Stomach (tissue), 9 donors: ENCODE results near the gene ANKRD12. TPM values are rescaled to one million over a fixed set of nuclear protein-coding genes. Genes with fewer than 3 reads are reported as not detected.

ENCODE experiments used
- DNase-seq, 2 donors: peaks; one replicate each; pipeline versions ENCODE4 v3.0.0 to v3.0.0-alpha.2; 2013 to 2019
- H3K27ac ChIP-seq, 5 donors: fragments of 200-600 bp in 4 of 5; sonication (generic) in 4 of 5; one replicate each; pipeline ENCODE4 v1.5.1; 2013 to 2019; ENCODE audit warnings: mild to moderate bottlenecking in 1 of 5, moderate library complexity in 1 of 5
- H3K27me3 ChIP-seq, 3 donors: fragments of 200-600 bp; sonication (generic); one replicate each; pipeline ENCODE4 v1.5.1; 2017 to 2019; ENCODE audit warnings: mixed run types in 1 of 3
- H3K36me3 ChIP-seq, 4 donors: fragments of 200-600 bp; sonication (generic); 1 replicate in 3 of 4; 2 replicates in 1 of 4; pipeline ENCODE4 v1.5.1; 2016 to 2019
- H3K4me1 ChIP-seq, 4 donors: fragments of 200-600 bp; sonication (generic); one replicate each; pipeline ENCODE4 v1.5.1; 2016 to 2019
- H3K4me3 ChIP-seq, 4 donors: fragments of 200-600 bp; sonication (generic) in 3 of 4; one replicate each; pipeline ENCODE4 v1.5.1; 2016 to 2019; ENCODE audit warnings: mild to moderate bottlenecking in 1 of 4
- H3K9me3 ChIP-seq, 4 donors: fragments of 200-600 bp; sonication (generic); one replicate each; pipeline ENCODE4 v1.5.1; 2016 to 2019
- EP300 ChIP-seq: sonication (generic); formaldehyde crosslinking; IDR thresholded peaks from one replicate; pipeline ENCODE4 v1.6.1; 2017; ENCODE audit warnings: antibody characterized with exemption
- POLR2A ChIP-seq, 4 donors: fragments of 450-650 bp; IDR thresholded peaks; one replicate each; pipeline ENCODE4 v1.6.1; 2016; ENCODE audit warnings: antibody characterized with exemption in 4 of 4, control low read depth in 2 of 4, mild to moderate bottlenecking in 1 of 4, moderate library complexity in 1 of 4
- POLR2AphosphoS5 ChIP-seq, 3 donors: sonication (generic); formaldehyde crosslinking; IDR thresholded peaks; one replicate each; pipeline ENCODE4 v1.6.1; 2016; ENCODE audit warnings: antibody characterized with exemption in 3 of 3
- WGBS, 5 donors: extraction: QIAGEN DNeasy Blood & Tissue Kit in 3 of 5; methylation state at CpG; one replicate each; pipeline versions ENCODE4 v1.1.5 to v1.1.7; 2013 to 2018; 5-methylcytosine and 5-hydroxymethylcytosine counted together
- intact Hi-C: fragments of 100-400 bp; cut with DNase I; formaldehyde crosslinking; loops from one replicate; pipeline ENCODE4 v1.15.1; 2023; ENCODE audit warnings: low total_unique reads
- polyA plus RNA-seq, 3 donors: library from polyadenylated mRNA; stranded (reverse); fragments of 200-250 nt; gene quantifications; one replicate each; pipeline ENCODE4 v1.2.3, GENCODE V29; 2013
- total RNA-seq, 5 donors: library from RNA; depleted of rRNA; stranded (reverse); fragments of >200 nt; gene quantifications; one replicate each; pipeline versions ENCODE4 v1.1.0 to v1.2.3, GENCODE V29; 2014 to 2016
- TF ChIP-seq, protein P1 (sequence below), 7 experiments: fragments of 450-650 bp in 4 of 7; fragments of 200-600 bp in 3 of 7; sonication (generic) in 3 of 7; IDR thresholded peaks; one replicate each; pipeline ENCODE4 v1.5.1; 2016 to 2019; ENCODE audit warnings: antibody characterized with exemption in 7 of 7, control low read depth in 2 of 7, mild to moderate bottlenecking in 1 of 7
- donor health status: healthy with polysubstance abuse.
- donor health status: Bipolar disorder and iron deficiency.
- donor health status: healthy.

ANKRD12 gene
- total and polyA plus RNA-seq, 8 donors = 10.0 to 85.5 (median 46.0) TPM

DNA sequence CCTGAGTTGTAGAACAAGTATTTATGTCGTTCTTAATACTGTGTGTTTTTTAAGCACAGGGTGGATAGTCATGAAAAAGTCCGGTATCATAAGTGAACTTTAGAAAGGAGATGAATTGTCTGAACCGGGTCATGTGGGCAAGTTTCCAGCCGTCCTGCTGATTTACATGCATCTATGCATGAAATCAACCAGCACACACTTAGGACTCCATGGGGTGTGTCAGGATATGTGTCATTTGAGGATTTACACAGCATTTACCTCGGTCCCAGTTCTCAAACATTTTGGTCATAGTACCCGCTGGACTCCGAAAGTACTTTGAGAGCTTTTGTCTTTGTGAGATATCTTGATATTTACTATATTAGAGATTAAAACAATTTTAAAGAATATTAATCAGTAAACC is 150.5 kb downstream of the ANKRD12 start:
- Histone ChIP-seq H3K27me3 (no peaks in the 10 kb centered on the region), H3K4me1 (no peaks in the 10 kb centered on the region), H3K27ac (no peak overlapping the region), H3K36me3 (peaks cover 0 to 19% (median 14%) of the 10 kb centered on the region in 4 donors), H3K4me3 (no peak overlapping the region), H3K9me3 (peaks cover 0 to 2% (median 0%) of the 10 kb centered on the region in 4 donors)
- intact Hi-C loops = no loop called here
- TF ChIP-seq, protein P1, sequence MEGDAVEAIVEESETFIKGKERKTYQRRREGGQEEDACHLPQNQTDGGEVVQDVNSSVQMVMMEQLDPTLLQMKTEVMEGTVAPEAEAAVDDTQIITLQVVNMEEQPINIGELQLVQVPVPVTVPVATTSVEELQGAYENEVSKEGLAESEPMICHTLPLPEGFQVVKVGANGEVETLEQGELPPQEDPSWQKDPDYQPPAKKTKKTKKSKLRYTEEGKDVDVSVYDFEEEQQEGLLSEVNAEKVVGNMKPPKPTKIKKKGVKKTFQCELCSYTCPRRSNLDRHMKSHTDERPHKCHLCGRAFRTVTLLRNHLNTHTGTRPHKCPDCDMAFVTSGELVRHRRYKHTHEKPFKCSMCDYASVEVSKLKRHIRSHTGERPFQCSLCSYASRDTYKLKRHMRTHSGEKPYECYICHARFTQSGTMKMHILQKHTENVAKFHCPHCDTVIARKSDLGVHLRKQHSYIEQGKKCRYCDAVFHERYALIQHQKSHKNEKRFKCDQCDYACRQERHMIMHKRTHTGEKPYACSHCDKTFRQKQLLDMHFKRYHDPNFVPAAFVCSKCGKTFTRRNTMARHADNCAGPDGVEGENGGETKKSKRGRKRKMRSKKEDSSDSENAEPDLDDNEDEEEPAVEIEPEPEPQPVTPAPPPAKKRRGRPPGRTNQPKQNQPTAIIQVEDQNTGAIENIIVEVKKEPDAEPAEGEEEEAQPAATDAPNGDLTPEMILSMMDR (IDR thresholded peaks at IDR 0.05) = no peak
- TF ChIP-seq POLR2AphosphoS5 (IDR thresholded peaks at IDR 0.05) (no peak), EP300 (no peak), POLR2A (IDR thresholded peaks at IDR 0.05) (no peak)
- DNase-seq = peak in 1 of 2 donors; percentile 7
- WGBS, 5 donors = 68 to 82% (median 73%) methylated on average over 7 of the region's 7 CpGs

DNA sequence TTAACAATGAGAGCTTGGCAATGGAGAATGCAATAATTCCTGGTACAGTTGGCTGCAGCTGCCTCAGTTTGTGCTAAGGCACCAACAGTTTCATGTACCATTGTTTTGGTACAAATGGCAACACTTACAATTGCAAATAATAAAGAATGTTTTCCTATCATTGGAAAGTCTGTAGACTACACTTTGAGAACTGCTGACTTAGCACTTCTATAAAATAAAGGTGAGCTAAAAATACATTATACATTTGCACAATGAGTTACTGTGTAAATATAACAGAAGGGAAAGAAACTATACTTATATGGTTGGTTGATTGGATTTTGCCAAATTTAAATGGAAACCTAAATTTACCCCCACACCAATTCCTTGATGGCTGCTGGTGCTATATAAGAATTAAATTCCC is 153.1 kb downstream of the ANKRD12 start:
- intact Hi-C loops = no loop called here
- H3K4me3 ChIP-seq = no peak overlapping the region
- no peak overlapping the region for H3K27ac ChIP-seq
- no peak for DNase-seq
- TF ChIP-seq, protein P1 (IDR thresholded peaks at IDR 0.05) = no peak
- TF ChIP-seq POLR2A (IDR thresholded peaks at IDR 0.05) (no peak), POLR2AphosphoS5 (IDR thresholded peaks at IDR 0.05) (no peak), EP300 (no peak)
- no peaks in the 10 kb centered on the region for H3K4me1 ChIP-seq
- peaks cover 0 to 22% (median 17%) of the 10 kb centered on the region in 4 donors for H3K9me3 ChIP-seq
- no peaks in the 10 kb centered on the region for H3K36me3 ChIP-seq
- no peaks in the 10 kb centered on the region for H3K27me3 ChIP-seq

DNA sequence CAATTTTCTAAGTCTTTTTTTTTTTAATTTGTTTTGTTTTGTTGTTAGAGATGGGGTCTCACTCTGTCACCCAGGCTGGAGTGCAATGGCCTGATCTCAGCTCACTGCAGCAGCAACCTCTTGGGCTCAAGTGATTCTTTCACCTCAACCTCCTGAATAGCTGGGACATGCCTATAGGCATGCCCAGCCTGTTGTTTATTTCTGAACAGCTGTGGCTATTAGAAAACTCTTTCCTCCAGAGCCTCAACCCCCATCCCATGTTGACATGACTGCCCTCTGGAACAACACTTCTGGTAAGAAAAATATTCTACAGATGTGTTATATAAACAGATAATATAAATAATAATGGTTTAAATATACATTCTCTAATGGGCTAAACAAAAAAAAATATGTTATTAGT is 153.6 kb downstream of the ANKRD12 start:
- Histone ChIP-seq H3K36me3 (no peaks in the 10 kb centered on the region), H3K27me3 (no peaks in the 10 kb centered on the region), H3K9me3 (peaks cover 0 to 26% (median 19%) of the 10 kb centered on the region in 4 donors), H3K27ac (no peak overlapping the region), H3K4me1 (no peaks in the 10 kb centered on the region), H3K4me3 (no peak overlapping the region)
- TF ChIP-seq POLR2A (IDR thresholded peaks at IDR 0.05) = no peak
- TF ChIP-seq POLR2AphosphoS5 (IDR thresholded peaks at IDR 0.05) = no peak
- TF ChIP-seq, protein P1 (IDR thresholded peaks at IDR 0.05) = no peak
- TF ChIP-seq EP300 = no peak
- intact Hi-C loops = no loop called here
- DNase-seq = no peak

DNA sequence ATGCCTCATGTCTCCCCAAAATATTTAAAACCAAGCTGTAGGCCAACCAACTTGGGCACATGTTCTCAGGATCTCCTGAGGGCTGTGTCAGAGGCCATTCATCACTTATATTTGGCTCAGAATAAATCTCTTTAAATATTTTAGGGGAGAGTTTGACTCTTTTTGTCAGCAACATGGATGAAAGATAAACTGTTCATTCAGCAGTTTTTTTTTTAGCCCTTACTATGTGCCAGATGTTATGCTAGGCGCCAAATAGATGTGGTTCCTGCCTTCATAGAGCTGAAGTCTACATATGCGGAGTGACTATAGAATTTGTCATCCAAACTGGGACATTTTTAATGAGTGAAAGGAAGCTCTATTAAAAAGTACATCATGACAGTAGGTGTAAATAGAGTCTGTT is 155.5 kb downstream of the ANKRD12 start:
- no peaks in the 10 kb centered on the region for H3K36me3 ChIP-seq
- TF ChIP-seq, protein P1 (IDR thresholded peaks at IDR 0.05) = no peak
- no peak for TF ChIP-seq EP300
- no peak for TF ChIP-seq POLR2A (IDR thresholded peaks at IDR 0.05)
- TF ChIP-seq POLR2AphosphoS5 (IDR thresholded peaks at IDR 0.05) = no peak
- WGBS, 5 donors = 92 to 98% (median 93%) methylated on average over 2 of the region's 2 CpGs

More for the DNA sequence above, 155.5 kb downstream of the ANKRD12 start:
- H3K27me3 ChIP-seq = no peaks in the 10 kb centered on the region
- H3K27ac ChIP-seq = no peak overlapping the region
- intact Hi-C loops = no loop called here
- peaks cover 2 to 35% (median 31%) of the 10 kb centered on the region in 4 donors for H3K9me3 ChIP-seq
- H3K4me1 ChIP-seq = no peaks in the 10 kb centered on the region
- H3K4me3 ChIP-seq = no peak overlapping the region
- no peak for DNase-seq
